Parathyroid adenoma (tissue), 2 donors: Measurements from ENCODE around the gene IQSEC2.

Experiments
- H2AFZ ChIP-seq: fragments of 300-600 bp; sonication (generic); one replicate; pipeline ENCODE4 v1.7.0; 2017; ENCODE audit warnings: antibody characterized with exemption, mild to moderate bottlenecking
- H3K27ac ChIP-seq: fragments of 300-600 bp; sonication (generic); one replicate; pipeline ENCODE4 v1.7.0; 2017
- H3K27me3 ChIP-seq: fragments of 300-600 bp; sonication (generic); one replicate; pipeline ENCODE4 v1.7.0; 2017; ENCODE audit warnings: low read length; ENCODE audit not compliant: control insufficient read depth, insufficient read depth
- H3K36me3 ChIP-seq: fragments of 300-600 bp; sonication (generic); one replicate; pipeline ENCODE4 v1.7.0; 2017; ENCODE audit warnings: low read length; ENCODE audit not compliant: control insufficient read depth, insufficient read depth
- H3K4me1 ChIP-seq: fragments of 300-600 bp; sonication (generic); one replicate; pipeline ENCODE4 v1.7.0; 2017; ENCODE audit warnings: control low read depth
- H3K4me2 ChIP-seq: fragments of 300-600 bp; sonication (generic); one replicate; pipeline ENCODE4 v1.7.0; 2017; ENCODE audit warnings: low read length
- H3K4me3 ChIP-seq: fragments of 300-600 bp; sonication (generic); one replicate; pipeline ENCODE4 v1.7.0; 2017; ENCODE audit warnings: low read depth, low read length
- H3K79me2 ChIP-seq: fragments of 300-600 bp; sonication (generic); one replicate; pipeline ENCODE4 v1.7.0; 2017; ENCODE audit warnings: control low read depth
- H3K9ac ChIP-seq: fragments of 300-600 bp; sonication (generic); one replicate; pipeline ENCODE4 v1.7.0; 2017; ENCODE audit warnings: mild to moderate bottlenecking
- H3K9me3 ChIP-seq: fragments of 300-600 bp; sonication (generic); one replicate; pipeline ENCODE4 v1.7.0; 2017; ENCODE audit warnings: low read length; ENCODE audit not compliant: control insufficient read depth
- CTCF ChIP-seq: fragments of 300-600 bp; sonication (generic); IDR thresholded peaks from one replicate; pipeline ENCODE4 v1.7.0; 2017; ENCODE audit warnings: antibody characterized with exemption, mild to moderate bottlenecking
- donor health status: primary hyperparathyroidism.

The IQSEC2 gene

DNA sequence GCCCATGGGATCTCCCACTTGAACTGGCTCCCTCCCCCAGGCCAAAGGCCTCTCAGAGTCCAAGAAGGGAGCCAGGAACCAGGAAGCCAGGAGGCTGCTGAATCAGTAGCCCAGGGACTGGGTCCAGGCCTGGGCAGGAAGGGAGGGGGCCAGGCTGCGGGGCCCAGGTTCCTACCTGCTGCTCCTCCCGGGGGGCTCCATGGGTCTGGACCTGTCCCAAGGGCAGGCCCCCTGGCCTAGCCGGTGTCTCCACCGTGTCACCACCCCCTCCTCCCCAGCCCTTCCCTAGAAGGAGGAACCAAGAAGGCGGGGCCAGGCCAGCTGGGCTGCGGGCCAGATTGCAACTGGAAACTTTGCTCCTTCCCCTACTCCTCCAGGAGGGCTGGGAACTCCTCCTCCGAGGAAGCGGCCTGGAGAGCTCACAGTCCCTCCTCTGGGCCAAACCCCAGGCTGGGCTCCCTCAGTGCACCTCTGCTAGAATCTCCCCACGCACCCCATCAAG is at the start of gene IQSEC2:
IQSEC2 (minus strand) TSS at position 264 of the 502 bp plus-strand sequence.
- no peak for TF ChIP-seq CTCF
- peak within 1 kb of the TSS; percentile 91 for H3K27ac ChIP-seq
- H3K4me1 ChIP-seq = peaks cover 16% of the 10 kb centered on the region
- peak within 1 kb of the TSS; percentile 65 for H3K4me2 ChIP-seq
- H3K27me3 ChIP-seq = no peaks in the 10 kb centered on the region
- peaks cover 3% of the 10 kb centered on the region for H3K79me2 ChIP-seq
- H3K36me3 ChIP-seq = no peaks in the 10 kb centered on the region
- peak within 1 kb of the TSS; percentile 54 for H3K4me3 ChIP-seq
- no peaks in the 10 kb centered on the region for H3K9me3 ChIP-seq
- no peak within 1 kb of the TSS for H3K9ac ChIP-seq
- H2AFZ ChIP-seq = peak within 1 kb of the TSS; percentile 61

GRCh38 chrX:53330331-53330730 is 48.9 kb upstream of the IQSEC2 start:
- no peaks in the 10 kb centered on the region for H3K79me2 ChIP-seq
- H3K4me3 ChIP-seq = no peak overlapping the region
- H3K9me3 ChIP-seq = no peaks in the 10 kb centered on the region
- H3K4me1 ChIP-seq = no peaks in the 10 kb centered on the region
- H3K4me2 ChIP-seq = no peak overlapping the region
- no peaks in the 10 kb centered on the region for H3K36me3 ChIP-seq
- no peak overlapping the region for H2AFZ ChIP-seq
- no peaks in the 10 kb centered on the region for H3K27me3 ChIP-seq
- H3K27ac ChIP-seq = no peak overlapping the region
- no peak overlapping the region for H3K9ac ChIP-seq
- no peak for TF ChIP-seq CTCF

GRCh38 chrX:53324803-53325202 is 43.4 kb upstream of the IQSEC2 start:
- no peak for TF ChIP-seq CTCF
- Histone ChIP-seq H2AFZ (no peak overlapping the region), H3K9ac (no peak overlapping the region)

GRCh38 chrX:53324085-53324484 is 42.7 kb upstream of the IQSEC2 start:
- Histone ChIP-seq H3K4me2 (no peak overlapping the region), H3K27ac (no peak overlapping the region), H3K79me2 (no peaks in the 10 kb centered on the region), H3K4me3 (no peak overlapping the region), H2AFZ (no peak overlapping the region), H3K27me3 (no peaks in the 10 kb centered on the region), H3K4me1 (no peaks in the 10 kb centered on the region), H3K9me3 (no peaks in the 10 kb centered on the region), H3K36me3 (no peaks in the 10 kb centered on the region), H3K9ac (no peak overlapping the region)
- TF ChIP-seq CTCF = no peak

More at GRCh38 chrX:53324803-53325202, 43.4 kb upstream of the IQSEC2 start:
- H3K4me3 ChIP-seq = no peak overlapping the region
- H3K4me1 ChIP-seq = no peaks in the 10 kb centered on the region
- H3K36me3 ChIP-seq = no peaks in the 10 kb centered on the region
- H3K4me2 ChIP-seq = no peak overlapping the region
- H3K9me3 ChIP-seq = no peaks in the 10 kb centered on the region
- no peak overlapping the region for H3K27ac ChIP-seq
- no peaks in the 10 kb centered on the region for H3K79me2 ChIP-seq
- no peaks in the 10 kb centered on the region for H3K27me3 ChIP-seq

- no peaks in the 10 kb centered on the region for H3K79me2 ChIP-seq
- no peaks in the 10 kb centered on the region for H3K9me3 ChIP-seq
- H2AFZ ChIP-seq = no peak overlapping the region
- H3K36me3 ChIP-seq = no peaks in the 10 kb centered on the region
- no peak for TF ChIP-seq CTCF
- H3K9ac ChIP-seq = no peak overlapping the region
- no peak overlapping the region for H3K4me2 ChIP-seq
- no peaks in the 10 kb centered on the region for H3K4me1 ChIP-seq
- no peak overlapping the region for H3K27ac ChIP-seq
- no peak overlapping the region for H3K4me3 ChIP-seq
- H3K27me3 ChIP-seq = no peaks in the 10 kb centered on the region
These were observed 41.8 kb upstream of the IQSEC2 start for GRCh38 chrX:53323196-53323595.
